Psoas muscle (tissue), 8 donors: ENCODE measurements around the gene ATF5. TPM values are rescaled to one million over a fixed set of nuclear protein-coding genes. Genes with fewer than 3 reads are reported as not detected.

Experiments
- ATAC-seq, 4 donors: fragments of 200-7000 bp; cut with Tn5 transposase; one replicate each; pipeline ENCODE4 v1.9.1; 2020; ENCODE audit warnings: moderate library complexity in 3 of 4, mild to moderate bottlenecking in 2 of 4
- DNase-seq, 2 donors: peaks; one replicate each; pipeline ENCODE4 v3.0.0-alpha.2; 2020
- H3K27ac ChIP-seq: fragments of 200-600 bp; one replicate; pipeline ENCODE4 v1.8.0; 2022
- H3K27me3 ChIP-seq, 3 donors: fragments of 200-600 bp in 1 of 3; one replicate each; pipeline versions ENCODE4 v1.6.1 to v1.8.0; 2013 to 2022; ENCODE audit warnings: low read length in 2 of 3, mild to moderate bottlenecking in 2 of 3, moderate library complexity in 1 of 3; ENCODE audit not compliant: insufficient read depth in 3 of 3
- H3K36me3 ChIP-seq, 2 donors: fragments of 200-600 bp in 1 of 2; one replicate each; pipeline versions ENCODE4 v1.6.1 to v1.8.0; 2013 to 2022; ENCODE audit warnings: low read depth in 1 of 2, mild to moderate bottlenecking in 1 of 2, moderate library complexity in 1 of 2; ENCODE audit not compliant: insufficient read depth in 1 of 2
- H3K4me1 ChIP-seq: fragments of 200-600 bp; one replicate; pipeline ENCODE4 v1.8.0; 2022
- H3K4me3 ChIP-seq: fragments of 200-600 bp; one replicate; pipeline ENCODE4 v1.8.0; 2022; ENCODE audit warnings: mild to moderate bottlenecking
- H3K9me3 ChIP-seq: fragments of 200-600 bp; one replicate; pipeline ENCODE4 v1.8.0; 2022
- CTCF ChIP-seq: fragments of 200-600 bp; IDR thresholded peaks from one replicate; pipeline ENCODE4 v1.8.0; 2022; ENCODE audit warnings: antibody characterized with exemption
- WGBS, 3 donors: extraction: QIAGEN DNeasy Blood & Tissue Kit; methylation state at CpG; one replicate each; pipeline versions ENCODE4 v1.1.6 to v1.1.7; 2013; 5-methylcytosine and 5-hydroxymethylcytosine counted together
- intact Hi-C, 2 donors: fragments of 100-400 bp; cut with DNase I; formaldehyde crosslinking; loops; one replicate each; pipeline versions ENCODE4 v1.11.0 to v1.14.2; 2022
- polyA plus RNA-seq, 3 donors: library from polyadenylated mRNA; stranded (reverse); fragments of 200-250 nt; gene quantifications; one replicate each; pipeline ENCODE4 v1.2.3, GENCODE V29; 2013
- total RNA-seq, 4 donors: library from RNA; stranded (reverse); fragmentation: NEBNext Ultra II Directional in 2 of 4; extraction: Animal tissue kit (Norgen Biotek cat#: 25700) in 2 of 4; gene quantifications; one replicate each; pipeline versions ENCODE4 v1.2.1 to v1.2.4, GENCODE V29; 2021 to 2023
- donor health status: healthy with polysubstance abuse.
- donor health status: DM: no; HTN: no; CAD: no; lungs with moderate emphysema.
- donor health status: Bipolar disorder and iron deficiency.
- donor health status: healthy.
- donor health status: DM: yes; HTN: yes; CAD: no.
- donor health status: DM: no; HTN: no; CAD: no.
- donor health status: DM: no; HTN: no; CAD: no.
- donor health status: DM: yes; HTN: yes; CAD: no.

The ATF5 gene
- total and polyA plus RNA-seq, 7 donors, result 10.0 to 39.4 (median 21.0) TPM

GRCh38 chr19:49971991-49972411 is 43.0 kb downstream of the ATF5 start:
- Histone ChIP-seq H3K4me1 (no peaks in the 10 kb centered on the region), H3K36me3 (peaks cover 0 to 15% of the 10 kb centered on the region in 2 donors), H3K4me3 (no peak overlapping the region), H3K27me3 (peaks cover 0 to 13% (median 0%) of the 10 kb centered on the region in 3 donors), H3K27ac (no peak overlapping the region), H3K9me3 (no peaks in the 10 kb centered on the region)
- DNase-seq, result no peak
- WGBS, 3 donors, result 49 to 58% (median 53%) methylated on average over 12 of the region's 12 CpGs
- ATAC-seq, result peak in 3 of 4 donors; percentile 14 to 29 (median 15)
- TF ChIP-seq CTCF, result no peak
- intact Hi-C loops, result no loop called here

- peaks cover 0 to 12% (median 0%) of the 10 kb centered on the region in 3 donors for H3K27me3 ChIP-seq
- peaks cover 0 to 23% of the 10 kb centered on the region in 2 donors for H3K36me3 ChIP-seq
- intact Hi-C loops, result no loop called here
- ATAC-seq (peak in 2 of 4 donors; percentile 11 to 12), DNase-seq (peak in 1 of 2 donors; percentile 22)
- no peaks in the 10 kb centered on the region for H3K4me1 ChIP-seq
- no peak for TF ChIP-seq CTCF
- 77 to 85% (median 80%) methylated on average over 6 of the region's 6 CpGs for WGBS, 3 donors
- no peak overlapping the region for H3K27ac ChIP-seq
- H3K9me3 ChIP-seq, result no peaks in the 10 kb centered on the region
- no peak overlapping the region for H3K4me3 ChIP-seq
Measured at GRCh38 chr19:49972841-49973240, 43.8 kb downstream of the ATF5 start.

GRCh38 chr19:49973987-49974386 is 45.0 kb downstream of the ATF5 start:
- DNase-seq, result peak; percentile 35 to 56

DNA sequence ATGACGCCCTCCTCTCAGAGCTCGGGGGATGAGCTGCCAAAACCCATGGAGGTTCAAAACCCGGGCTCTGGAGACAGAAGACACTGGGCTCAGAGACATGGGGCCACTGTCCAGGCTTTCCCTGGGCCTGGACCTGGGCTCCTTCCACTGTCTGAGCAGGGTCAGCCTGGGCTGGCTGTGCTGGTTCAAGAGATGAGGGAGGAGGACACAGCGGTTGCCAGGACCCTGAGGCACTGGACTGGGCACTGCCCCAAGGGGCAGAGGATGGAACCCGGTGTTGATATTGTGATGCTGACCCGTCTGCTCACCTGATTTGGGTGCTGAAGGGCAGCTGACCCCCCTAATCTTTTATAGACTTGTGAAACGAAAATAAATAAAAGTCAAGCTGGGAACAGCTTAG is 46.0 kb downstream of the ATF5 start:
- H3K9me3 ChIP-seq, result no peaks in the 10 kb centered on the region
- intact Hi-C loops, result no loop called here
- ATAC-seq (no peak), DNase-seq (peak in 1 of 2 donors; percentile 29)
- 77 to 80% (median 77%) methylated on average over 7 of the region's 7 CpGs for WGBS, 3 donors
- no peak for TF ChIP-seq CTCF
- no peak overlapping the region for H3K4me3 ChIP-seq
- peaks cover 0 to 40% of the 10 kb centered on the region in 2 donors for H3K36me3 ChIP-seq
- H3K27ac ChIP-seq, result no peak overlapping the region
- H3K4me1 ChIP-seq, result no peaks in the 10 kb centered on the region
- no peaks in the 10 kb centered on the region for H3K27me3 ChIP-seq

More at GRCh38 chr19:49973987-49974386, 45.0 kb downstream of the ATF5 start:
- TF ChIP-seq CTCF, result no peak
- no peaks in the 10 kb centered on the region for H3K9me3 ChIP-seq
- no peaks in the 10 kb centered on the region for H3K4me1 ChIP-seq
- intact Hi-C loops, result no loop called here
- peaks cover 0 to 33% of the 10 kb centered on the region in 2 donors for H3K36me3 ChIP-seq
- H3K27ac ChIP-seq, result no peak overlapping the region
- H3K4me3 ChIP-seq, result no peak overlapping the region
- ATAC-seq, result peak in 1 of 4 donors; percentile 21
- H3K27me3 ChIP-seq, result peaks cover 0 to under 1% (median 0%) of the 10 kb centered on the region in 3 donors
- 74 to 83% (median 77%) methylated on average over 18 of the region's 18 CpGs for WGBS, 3 donors

GRCh38 chr19:49976496-49976895 is 47.5 kb downstream of the ATF5 start:
- H3K27me3 ChIP-seq, result no peaks in the 10 kb centered on the region
- peak in 1 of 2 donors; percentile 28 for DNase-seq
- TF ChIP-seq CTCF, result no peak
- H3K27ac ChIP-seq, result no peak overlapping the region
- H3K9me3 ChIP-seq, result no peaks in the 10 kb centered on the region
- intact Hi-C loops, result no loop called here
- H3K4me3 ChIP-seq, result no peak overlapping the region
- WGBS, 3 donors, result 75 to 79% (median 78%) methylated on average over 3 of the region's 3 CpGs
- H3K36me3 ChIP-seq, result peaks cover 0 to 53% of the 10 kb centered on the region in 2 donors
- ATAC-seq, result no peak
- H3K4me1 ChIP-seq, result no peaks in the 10 kb centered on the region
